MM.1S (cell line): ENCODE data around the gene DZIP1.

ENCODE experiments used
- DNase-seq: peaks from one replicate; pipeline ENCODE4 v3.0.0-alpha.2; 2015
- H2AFZ ChIP-seq: fragments of 300-600 bp; sonication (generic); 2 replicates; pipeline ENCODE4 v1.6.0; 2016; ENCODE audit warnings: antibody characterized with exemption, low read length
- H3F3A ChIP-seq: fragments of 300-600 bp; sonication (generic); 2 replicates; pipeline ENCODE4 v1.6.1; 2016; ENCODE audit warnings: mild to moderate bottlenecking, antibody characterized with exemption, low read length, moderate library complexity, mixed read lengths; ENCODE audit not compliant: insufficient read depth
- H3K27ac ChIP-seq: fragments of 300-600 bp; sonication (generic); 2 replicates; pipeline ENCODE4 v1.5.1; 2016; ENCODE audit warnings: mild to moderate bottlenecking, low read length
- H3K27me3 ChIP-seq: fragments of 300-600 bp; sonication (generic); replicated peaks from 2 replicates; pipeline ENCODE4 v1.6.0; 2016; ENCODE audit warnings: low read length; ENCODE audit not compliant: insufficient read depth
- H3K36me3 ChIP-seq: fragments of 300-600 bp; sonication (generic); replicated peaks from 2 replicates; pipeline ENCODE4 v1.6.1; 2016; ENCODE audit warnings: mild to moderate bottlenecking, low read length, mixed read lengths; ENCODE audit not compliant: insufficient read depth
- H3K4me1 ChIP-seq: fragments of 300-600 bp; sonication (generic); 2 replicates; pipeline ENCODE4 v1.6.1; 2016; ENCODE audit warnings: low read length, mixed read lengths
- H3K4me2 ChIP-seq: fragments of 300-600 bp; sonication (generic); 2 replicates; pipeline ENCODE4 v1.6.0; 2016; ENCODE audit warnings: low read depth, low read length
- H3K4me3 ChIP-seq: fragments of 300-600 bp; sonication (generic); 2 replicates; pipeline ENCODE4 v1.5.1; 2016; ENCODE audit warnings: low read length, mixed read lengths
- H3K79me2 ChIP-seq: fragments of 300-600 bp; sonication (generic); 2 replicates; pipeline ENCODE4 v1.6.1; 2016; ENCODE audit warnings: mixed run types, low read length, mixed read lengths
- H3K9ac ChIP-seq: fragments of 300-600 bp; sonication (generic); 2 replicates; pipeline ENCODE4 v1.6.1; 2016; ENCODE audit warnings: low read length, mixed read lengths
- H3K9me2 ChIP-seq: fragments of 300-600 bp; sonication (generic); replicated peaks from 2 replicates; pipeline ENCODE4 v1.6.1; 2016; ENCODE audit warnings: mild to moderate bottlenecking, low read length, mixed read lengths; ENCODE audit not compliant: insufficient read depth
- H3K9me3 ChIP-seq: fragments of 300-600 bp; sonication (generic); replicated peaks from 2 replicates; pipeline ENCODE4 v1.6.1; 2016; ENCODE audit warnings: mild to moderate bottlenecking, low read length, mixed read lengths; ENCODE audit not compliant: insufficient read depth
- H4K20me1 ChIP-seq: fragments of 300-600 bp; sonication (generic); 2 replicates; pipeline ENCODE4 v1.6.1; 2016; ENCODE audit warnings: mild to moderate bottlenecking, low read length, moderate library complexity, mixed read lengths; ENCODE audit not compliant: insufficient read depth
- EZH2 ChIP-seq: fragments of 300-600 bp; sonication (generic); optimal IDR thresholded peaks from 2 replicates; pipeline ENCODE3; 2017; ENCODE audit warnings: low read depth, mild to moderate bottlenecking, antibody characterized with exemption, low read length, mixed read lengths
- EZH2phosphoT487 ChIP-seq: fragments of 300-600 bp; sonication (generic); IDR thresholded peaks from 2 replicates; pipeline ENCODE4 v1.6.1; 2018; ENCODE audit warnings: antibody characterized with exemption, low read length
- TF ChIP-seq, protein P1 (sequence below): fragments of 300-600 bp; sonication (generic); IDR thresholded peaks from 2 replicates; pipeline ENCODE4 v1.5.1; 2016; ENCODE audit warnings: antibody characterized with exemption, low read length, mixed read lengths

Gene DZIP1

GRCh38 chr13:95585867-95586266, 58.6 kb downstream of the DZIP1 start:
- Histone ChIP-seq H3K79me2 (no peaks in the 10 kb centered on the region), H3K9ac (no peak overlapping the region), H3F3A (no peaks in the 10 kb centered on the region), H2AFZ (no peak overlapping the region), H3K36me3 (no peaks in the 10 kb centered on the region), H3K27ac (no peak overlapping the region), H3K9me2 (no peaks in the 10 kb centered on the region), H3K4me1 (no peaks in the 10 kb centered on the region), H4K20me1 (no peaks in the 10 kb centered on the region), H3K9me3 (no peaks in the 10 kb centered on the region), H3K27me3 (no peaks in the 10 kb centered on the region), H3K4me2 (no peak overlapping the region), H3K4me3 (no peak overlapping the region)
- TF ChIP-seq, protein P1, sequence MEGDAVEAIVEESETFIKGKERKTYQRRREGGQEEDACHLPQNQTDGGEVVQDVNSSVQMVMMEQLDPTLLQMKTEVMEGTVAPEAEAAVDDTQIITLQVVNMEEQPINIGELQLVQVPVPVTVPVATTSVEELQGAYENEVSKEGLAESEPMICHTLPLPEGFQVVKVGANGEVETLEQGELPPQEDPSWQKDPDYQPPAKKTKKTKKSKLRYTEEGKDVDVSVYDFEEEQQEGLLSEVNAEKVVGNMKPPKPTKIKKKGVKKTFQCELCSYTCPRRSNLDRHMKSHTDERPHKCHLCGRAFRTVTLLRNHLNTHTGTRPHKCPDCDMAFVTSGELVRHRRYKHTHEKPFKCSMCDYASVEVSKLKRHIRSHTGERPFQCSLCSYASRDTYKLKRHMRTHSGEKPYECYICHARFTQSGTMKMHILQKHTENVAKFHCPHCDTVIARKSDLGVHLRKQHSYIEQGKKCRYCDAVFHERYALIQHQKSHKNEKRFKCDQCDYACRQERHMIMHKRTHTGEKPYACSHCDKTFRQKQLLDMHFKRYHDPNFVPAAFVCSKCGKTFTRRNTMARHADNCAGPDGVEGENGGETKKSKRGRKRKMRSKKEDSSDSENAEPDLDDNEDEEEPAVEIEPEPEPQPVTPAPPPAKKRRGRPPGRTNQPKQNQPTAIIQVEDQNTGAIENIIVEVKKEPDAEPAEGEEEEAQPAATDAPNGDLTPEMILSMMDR = no peak
- no peak for TF ChIP-seq EZH2
- no peak for TF ChIP-seq EZH2phosphoT487
- DNase-seq = no peak

DNA sequence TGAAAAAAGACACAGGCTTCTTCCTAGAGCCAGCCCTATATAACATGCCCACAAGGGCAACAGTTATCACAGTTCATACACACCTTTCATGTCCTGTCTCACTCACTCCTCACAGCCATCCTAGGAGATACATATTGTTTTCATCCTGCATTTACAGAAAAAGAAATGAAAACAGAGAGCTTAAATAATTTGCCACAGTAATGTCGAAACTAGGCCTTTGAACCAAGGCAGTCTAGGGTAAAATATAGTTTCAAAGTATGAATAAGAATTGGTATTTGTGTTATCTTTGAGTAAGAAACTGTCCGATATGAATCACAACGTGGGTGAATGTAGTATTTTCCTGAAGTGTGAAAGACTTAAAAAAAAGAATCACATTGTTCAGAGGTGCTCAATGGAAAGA, 65.2 kb downstream of the DZIP1 start:
- no peak for DNase-seq
- H3K4me3 ChIP-seq = no peak overlapping the region
- H3K27me3 ChIP-seq = no peaks in the 10 kb centered on the region
- H3K9ac ChIP-seq = no peak overlapping the region
- no peaks in the 10 kb centered on the region; the same call in 1 of the 2 replicates for H3K9me2 ChIP-seq
- H3K4me2 ChIP-seq = no peak overlapping the region
- H3K79me2 ChIP-seq = no peaks in the 10 kb centered on the region
- H4K20me1 ChIP-seq = no peaks in the 10 kb centered on the region
- 0 out of 2 replicates have a peak, but pooled peaks cover 9% of the 10 kb centered on the region for H3F3A ChIP-seq
- no peaks in the 10 kb centered on the region for H3K36me3 ChIP-seq
- TF ChIP-seq, protein P1 = no peak
- TF ChIP-seq EZH2phosphoT487 = no peak
- TF ChIP-seq EZH2 = no peak
- H3K27ac ChIP-seq = no peak overlapping the region
- peaks cover 12% of the 10 kb centered on the region for H3K4me1 ChIP-seq
- H2AFZ ChIP-seq = no peak overlapping the region
- H3K9me3 ChIP-seq = no peaks in the 10 kb centered on the region

DNA sequence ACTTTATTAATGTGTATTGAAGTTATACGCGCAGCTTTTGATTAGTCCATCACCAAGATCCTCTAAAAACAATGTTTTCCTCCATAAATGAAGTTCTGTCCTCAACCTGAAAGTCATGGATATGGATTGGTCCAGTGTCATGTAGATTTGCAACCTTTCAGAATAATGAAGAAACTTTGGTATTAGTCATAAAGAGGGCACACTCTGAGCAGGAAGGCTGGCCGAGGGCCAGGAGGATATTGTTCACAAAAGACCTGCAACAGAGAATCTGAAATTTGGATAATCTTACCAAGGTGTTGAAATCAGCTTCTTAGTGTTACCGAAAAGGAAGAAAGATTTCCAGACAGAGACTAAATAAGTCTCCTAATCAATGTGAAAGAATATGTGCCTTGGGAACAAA, 71.3 kb downstream of the DZIP1 start:
- Histone ChIP-seq H3K9me3 (no peaks in the 10 kb centered on the region), H4K20me1 (no peaks in the 10 kb centered on the region), H2AFZ (no peak overlapping the region), H3K36me3 (no peaks in the 10 kb centered on the region), H3K4me2 (no peak overlapping the region), H3K9me2 (no peaks in the 10 kb centered on the region; the same call in 1 of the 2 replicates), H3F3A (0 out of 2 replicates have a peak, but pooled peaks cover 9% of the 10 kb centered on the region), H3K27me3 (no peaks in the 10 kb centered on the region), H3K27ac (no peak overlapping the region), H3K79me2 (no peaks in the 10 kb centered on the region), H3K4me3 (no peak overlapping the region), H3K4me1 (peaks cover 12% of the 10 kb centered on the region), H3K9ac (no peak overlapping the region)
- no peak for DNase-seq
- TF ChIP-seq EZH2phosphoT487 = no peak
- no peak for TF ChIP-seq EZH2

DNA sequence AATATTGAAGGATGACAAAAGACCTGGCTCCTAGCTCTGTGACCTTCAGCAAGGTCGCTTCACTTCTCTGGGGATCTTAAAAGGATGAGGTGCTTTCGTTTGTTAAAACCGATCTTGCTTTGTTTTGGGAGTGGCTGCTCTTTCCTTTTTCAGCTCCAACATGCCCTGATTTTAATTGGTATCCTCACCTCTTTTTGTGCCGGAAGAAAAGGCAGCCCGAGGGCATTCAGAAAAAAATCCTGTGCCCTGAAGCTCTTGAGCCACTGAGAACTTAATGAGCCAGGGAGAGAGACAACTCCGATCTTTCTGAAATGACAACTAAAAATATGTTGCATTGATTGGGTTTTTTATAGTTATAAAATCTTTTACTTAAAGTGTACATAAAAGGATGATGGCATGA, 72.6 kb downstream of the DZIP1 start:
- H3K27me3 ChIP-seq = no peaks in the 10 kb centered on the region
- H2AFZ ChIP-seq = no peak overlapping the region
- TF ChIP-seq EZH2phosphoT487 (no peak), EZH2 (no peak)
- TF ChIP-seq, protein P1 = no peak
- no peaks in the 10 kb centered on the region for H4K20me1 ChIP-seq
- no peak overlapping the region for H3K4me2 ChIP-seq
- H3K27ac ChIP-seq = no peak overlapping the region
- H3K4me3 ChIP-seq = no peak overlapping the region
- no peak overlapping the region for H3K9ac ChIP-seq
- H3K79me2 ChIP-seq = no peaks in the 10 kb centered on the region
- peaks cover 12% of the 10 kb centered on the region for H3K4me1 ChIP-seq
- H3K36me3 ChIP-seq = no peaks in the 10 kb centered on the region
- no peaks in the 10 kb centered on the region for H3K9me3 ChIP-seq
- no peak for DNase-seq
- no peaks in the 10 kb centered on the region for H3K9me2 ChIP-seq
- H3F3A ChIP-seq = 0 out of 2 replicates have a peak, but pooled peaks cover 9% of the 10 kb centered on the region
